Nephron progenitor cell (in vitro differentiated cells): ENCODE data around the gene BDH1.

Experiments used
- DNase-seq: peaks from one replicate; pipeline ENCODE4 v3.0.0; 2021
- H3K27ac Mint-ChIP-seq: 2 replicates; pipeline ENCODE4 v1.8.0; 2021; ENCODE audit warnings: mild to moderate bottlenecking, moderate library complexity, mixed read lengths
- H3K27me3 Mint-ChIP-seq: 2 replicates; pipeline ENCODE4 v1.8.0; 2021; ENCODE audit warnings: mild to moderate bottlenecking, low read depth, mixed read lengths; ENCODE audit not compliant: poor library complexity
- H3K36me3 Mint-ChIP-seq: 2 replicates; pipeline ENCODE4 v1.8.0; 2021; ENCODE audit warnings: low read depth, mixed read lengths
- H3K4me1 Mint-ChIP-seq: 2 replicates; pipeline ENCODE4 v1.8.0; 2021; ENCODE audit warnings: mixed read lengths
- H3K4me3 Mint-ChIP-seq: 2 replicates; pipeline ENCODE4 v1.8.0; 2021; ENCODE audit warnings: mild to moderate bottlenecking, moderate library complexity, mixed read lengths
- H3K9me3 Mint-ChIP-seq: 2 replicates; pipeline ENCODE4 v1.8.0; 2021; ENCODE audit warnings: mild to moderate bottlenecking, moderate library complexity, mixed read lengths
- CTCF ChIP-seq: fragments of 200-600 bp; sonication (generic); IDR thresholded peaks from 2 replicates; pipeline ENCODE4 v1.5.0; 2021; ENCODE audit warnings: antibody characterized with exemption

The BDH1 gene

GRCh38 chr3:197511130-197511529 lies 44.6 kb downstream of the BDH1 start:
- peaks cover 9% of the 10 kb centered on the region for H3K36me3 Mint-ChIP-seq
- H3K27ac Mint-ChIP-seq: no peak overlapping the region
- no peak overlapping the region for H3K4me3 Mint-ChIP-seq
- no peak for DNase-seq
- H3K4me1 Mint-ChIP-seq: peaks cover 50% of the 10 kb centered on the region
- no peaks in the 10 kb centered on the region for H3K9me3 Mint-ChIP-seq
- TF ChIP-seq CTCF: no peak
- peaks cover 4% of the 10 kb centered on the region for H3K27me3 Mint-ChIP-seq

- no peak overlapping the region for H3K27ac Mint-ChIP-seq
These were observed 45.1 kb downstream of the BDH1 start for GRCh38 chr3:197510642-197511018.

DNA sequence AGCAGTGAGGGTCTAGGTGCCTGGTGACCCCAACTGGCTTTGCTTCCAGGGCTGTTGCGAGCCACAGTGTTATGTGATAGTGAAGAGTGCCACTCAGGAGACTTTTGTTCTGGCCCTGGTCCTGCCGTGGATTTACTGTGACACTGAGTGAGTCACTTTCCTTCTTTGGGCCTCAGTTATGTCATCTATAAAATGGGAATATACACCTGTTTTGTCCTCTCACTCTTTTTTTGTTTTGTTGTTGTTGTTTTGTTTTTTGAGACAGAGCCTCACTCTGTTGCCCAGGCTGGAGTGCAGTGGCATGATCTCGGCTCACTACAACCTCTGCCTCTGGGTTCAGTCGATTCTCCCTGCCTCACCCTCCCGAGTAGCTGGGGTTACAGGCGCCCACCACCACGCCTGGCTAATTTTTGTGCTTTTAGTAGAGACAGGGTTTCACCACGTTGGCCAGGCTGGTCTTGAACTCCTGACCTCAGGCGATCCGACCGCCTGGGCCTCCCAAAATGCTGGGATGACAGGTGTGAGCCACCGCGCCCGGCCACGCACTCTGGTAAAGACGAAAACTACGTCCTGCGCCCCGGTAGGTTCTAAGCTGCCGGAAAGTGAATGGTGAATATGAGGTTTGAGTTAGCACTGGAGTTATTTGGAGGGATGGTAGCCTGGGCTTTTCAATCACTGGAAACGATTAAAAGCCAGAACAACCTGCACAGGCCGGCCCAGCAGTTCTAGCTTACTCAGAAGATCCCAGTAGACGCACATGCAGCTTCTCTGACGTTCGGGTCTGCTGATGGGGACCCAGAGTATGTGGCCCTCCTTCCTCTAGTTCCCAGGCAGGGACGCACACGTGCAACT lies 46.6 kb downstream of the BDH1 start:
- Mint-ChIP-seq H3K36me3 (peaks cover 9% of the 10 kb centered on the region), H3K27me3 (no peaks in the 10 kb centered on the region)
- no peak for DNase-seq

More at GRCh38 chr3:197510642-197511018, 45.1 kb downstream of the BDH1 start:
- Mint-ChIP-seq H3K27me3 (peaks cover 4% of the 10 kb centered on the region), H3K9me3 (no peaks in the 10 kb centered on the region), H3K4me1 (peaks cover 50% of the 10 kb centered on the region), H3K4me3 (no peak overlapping the region), H3K36me3 (peaks cover 9% of the 10 kb centered on the region)
- no peak for DNase-seq
- no peak for TF ChIP-seq CTCF

DNA sequence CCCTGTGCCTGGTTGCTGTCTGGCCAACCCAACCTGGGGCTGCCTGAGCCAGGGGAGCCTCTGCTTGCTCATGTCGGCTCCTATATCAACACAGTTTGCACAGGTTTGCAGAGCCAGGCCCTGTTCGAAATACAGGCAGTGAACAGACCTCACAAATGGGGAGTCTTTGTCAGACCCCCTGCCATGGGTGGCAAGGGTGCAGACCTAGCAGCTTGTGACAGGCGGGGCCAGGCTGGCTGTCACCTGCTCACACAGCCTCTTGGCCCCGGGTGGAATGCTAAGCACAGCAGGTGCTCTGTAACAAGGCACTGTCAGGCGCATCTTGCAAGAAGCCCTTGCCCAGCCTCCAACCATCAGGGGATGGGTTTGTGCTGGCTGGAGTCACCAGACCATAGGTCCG lies 47.3 kb downstream of the BDH1 start:
- H3K27ac Mint-ChIP-seq: no peak overlapping the region

More for the DNA sequence above, 46.6 kb downstream of the BDH1 start:
- H3K4me1 Mint-ChIP-seq: peaks cover 51% of the 10 kb centered on the region
- H3K4me3 Mint-ChIP-seq: peak overlapping the region; percentile 59
- no peak overlapping the region for H3K27ac Mint-ChIP-seq
- no peak for TF ChIP-seq CTCF
- H3K9me3 Mint-ChIP-seq: no peaks in the 10 kb centered on the region

DNA sequence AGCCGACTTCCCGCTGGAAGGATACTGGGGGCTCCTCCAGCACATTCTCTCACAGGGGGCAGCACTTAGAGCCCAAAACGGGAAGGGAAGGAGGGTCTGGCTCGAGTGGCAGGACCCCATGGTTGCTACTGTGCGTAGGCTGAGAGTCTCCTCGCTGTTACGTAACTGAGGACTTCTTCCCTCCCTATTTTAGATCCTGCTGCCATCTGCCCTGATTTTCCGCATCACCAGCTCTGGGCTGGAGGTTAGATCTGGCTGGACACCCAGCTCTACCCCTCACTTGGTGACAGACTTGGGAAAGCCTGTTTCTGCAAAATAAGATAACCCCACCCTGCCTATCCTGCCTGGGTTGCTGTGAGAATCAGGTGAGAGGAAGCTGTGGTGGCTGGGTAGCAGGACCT lies 47.7 kb downstream of the BDH1 start:
- no peak for DNase-seq
- Mint-ChIP-seq H3K4me3 (no peak overlapping the region), H3K36me3 (peaks cover 9% of the 10 kb centered on the region), H3K9me3 (no peaks in the 10 kb centered on the region), H3K27ac (no peak overlapping the region), H3K27me3 (no peaks in the 10 kb centered on the region), H3K4me1 (peaks cover 60% of the 10 kb centered on the region)
- TF ChIP-seq CTCF: no peak

More for the DNA sequence above, 47.3 kb downstream of the BDH1 start:
- Mint-ChIP-seq H3K9me3 (no peaks in the 10 kb centered on the region), H3K27me3 (no peaks in the 10 kb centered on the region), H3K4me3 (no peak overlapping the region), H3K36me3 (peaks cover 9% of the 10 kb centered on the region), H3K4me1 (peaks cover 56% of the 10 kb centered on the region)
- no peak for DNase-seq
- TF ChIP-seq CTCF: no peak

GRCh38 chr3:197507541-197507940 lies 48.2 kb downstream of the BDH1 start:
- Mint-ChIP-seq H3K4me1 (peaks cover 65% of the 10 kb centered on the region), H3K36me3 (peaks cover 9% of the 10 kb centered on the region), H3K4me3 (no peak overlapping the region), H3K9me3 (no peaks in the 10 kb centered on the region), H3K27me3 (no peaks in the 10 kb centered on the region), H3K27ac (no peak overlapping the region)
- no peak for TF ChIP-seq CTCF
- DNase-seq: no peak
